Measurements from ENCODE around the gene KCNJ12. TPM values are rescaled to one million over a fixed set of nuclear protein-coding genes. Genes with fewer than 3 reads are reported as not detected.

KCNJ12 gene
- total and polyA plus RNA-seq, 5 donors = 9.8 to 13.3 (median 10.0) TPM

DNA sequence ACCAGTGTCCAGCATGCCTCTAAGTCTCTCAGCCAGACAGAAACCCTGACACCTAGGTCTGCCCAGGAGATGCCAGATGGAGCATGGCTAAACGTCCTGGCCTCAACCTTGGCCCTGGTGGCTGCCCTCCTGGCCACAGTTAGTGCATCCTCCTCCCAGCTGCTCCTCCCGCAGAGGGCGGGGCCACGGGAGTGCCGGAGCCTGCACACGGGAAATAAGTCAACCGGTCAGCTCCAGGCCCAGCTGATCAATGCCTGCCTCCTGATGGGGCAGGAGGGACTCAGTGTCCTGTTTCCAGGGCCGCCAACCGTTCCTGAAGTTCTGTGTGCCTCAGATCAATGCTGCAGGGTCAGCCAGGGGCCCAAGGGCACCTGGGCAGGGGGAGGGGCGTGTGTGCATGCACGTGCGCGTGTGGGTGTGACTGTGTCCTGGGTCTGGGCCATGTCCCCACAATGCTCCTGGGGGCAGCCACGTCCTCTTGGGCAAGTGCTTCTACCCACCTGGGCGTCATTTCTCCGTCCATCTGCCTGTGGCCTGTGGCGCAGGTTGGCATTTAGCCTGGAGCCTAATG lies 4.6 kb upstream of the KCNJ12 start:
- DNase-seq (peak in 1 of 3 donors; percentile 54), ATAC-seq (no peak)
- Histone ChIP-seq H3K4me1 (ENCODE audit: control insufficient read depth, insufficient read depth, low read length) (no peaks in the 10 kb centered on the region), H3K27ac (ENCODE audit: low read length) (peak overlapping the region; percentile 76), H3K27me3 (ENCODE audit: control insufficient read depth, insufficient read depth) (no peaks in the 10 kb centered on the region), H3K4me3 (ENCODE audit: low read length) (no peak overlapping the region), H3K9me3 (ENCODE audit: control insufficient read depth, low read length) (no peaks in the 10 kb centered on the region)
- intact Hi-C loops (cut with DNase I) = no loop called here
- WGBS = 75% methylated on average over 17 of the region's 17 CpGs

DNA sequence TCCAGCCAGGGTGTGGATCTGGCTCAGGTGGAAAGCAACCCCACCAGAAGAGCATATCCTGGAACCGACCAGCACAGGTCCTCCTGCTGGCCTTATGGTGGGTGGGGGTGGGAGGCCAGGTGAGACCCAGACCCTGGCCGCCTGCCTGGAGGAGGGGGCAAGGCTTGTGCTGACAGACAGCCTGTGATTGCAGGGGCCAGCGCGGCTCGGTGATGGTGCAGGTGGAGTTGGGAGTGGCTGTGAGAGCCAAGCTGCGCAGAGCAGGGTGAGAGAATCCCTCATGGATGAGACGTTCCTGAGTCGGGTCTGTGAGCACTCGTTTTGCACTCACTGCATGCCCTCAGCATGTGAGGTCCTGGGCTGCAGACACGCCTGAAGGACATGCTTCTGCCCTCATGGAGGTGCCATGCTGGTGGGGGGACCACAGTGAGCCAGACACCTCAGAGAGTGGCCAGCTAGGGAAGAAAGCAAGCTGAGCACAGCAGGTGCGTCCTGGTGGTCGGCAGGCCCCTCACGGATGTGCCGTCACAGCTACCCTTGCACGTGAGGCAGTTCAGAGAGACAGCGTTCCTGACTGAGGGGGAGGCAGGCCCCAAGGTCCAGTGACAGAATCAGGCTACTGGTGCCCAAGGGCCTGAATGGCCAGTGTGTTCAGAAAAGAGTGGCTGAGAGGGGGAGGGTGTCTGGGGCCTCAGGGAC lies 3.8 kb upstream of the KCNJ12 start:
- intact Hi-C loops (cut with DNase I) = no loop called here
- Histone ChIP-seq H3K4me3 (ENCODE audit: low read length) (no peak overlapping the region), H3K27me3 (ENCODE audit: control insufficient read depth, insufficient read depth) (no peaks in the 10 kb centered on the region), H3K27ac (ENCODE audit: low read length) (no peak overlapping the region), H3K9me3 (ENCODE audit: control insufficient read depth, low read length) (no peaks in the 10 kb centered on the region), H3K4me1 (ENCODE audit: control insufficient read depth, insufficient read depth, low read length) (no peaks in the 10 kb centered on the region)
- peak in 1 of 3 donors; percentile 52 for DNase-seq
- ATAC-seq = no peak
- 87% methylated on average over 16 of the region's 16 CpGs for WGBS

DNA sequence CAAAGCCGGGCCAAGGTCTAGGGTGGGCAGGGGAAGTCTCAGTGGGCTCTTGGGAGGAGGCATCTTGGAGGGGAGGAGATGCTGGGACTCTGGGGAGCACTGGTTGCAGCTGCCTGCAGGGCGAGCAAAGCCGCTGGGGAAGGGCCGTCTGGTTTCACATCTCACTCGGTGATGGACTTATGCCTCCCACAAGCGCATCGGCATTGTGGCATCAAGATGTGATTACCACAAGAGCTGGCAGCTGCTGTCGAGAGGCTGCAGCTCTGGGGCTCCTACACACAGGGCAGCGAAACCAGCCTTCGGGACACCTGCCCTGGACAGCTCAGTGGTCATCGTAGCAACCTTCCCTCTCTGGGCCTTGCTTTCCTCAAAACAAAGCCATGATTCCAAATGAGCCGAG lies 3.1 kb upstream of the KCNJ12 start:
- H3K9me3 ChIP-seq (ENCODE audit: control insufficient read depth, low read length) = no peaks in the 10 kb centered on the region
- DNase-seq (no peak), ATAC-seq (no peak)
- intact Hi-C loops (cut with DNase I) = no loop called here
- 70% methylated on average over 12 of the region's 12 CpGs for WGBS
- H3K4me1 ChIP-seq (ENCODE audit: control insufficient read depth, insufficient read depth, low read length) = peaks cover 4% of the 10 kb centered on the region
- no peak overlapping the region for H3K27ac ChIP-seq (ENCODE audit: low read length)
- no peaks in the 10 kb centered on the region for H3K27me3 ChIP-seq (ENCODE audit: control insufficient read depth, insufficient read depth)
- H3K4me3 ChIP-seq (ENCODE audit: low read length) = no peak overlapping the region

DNA sequence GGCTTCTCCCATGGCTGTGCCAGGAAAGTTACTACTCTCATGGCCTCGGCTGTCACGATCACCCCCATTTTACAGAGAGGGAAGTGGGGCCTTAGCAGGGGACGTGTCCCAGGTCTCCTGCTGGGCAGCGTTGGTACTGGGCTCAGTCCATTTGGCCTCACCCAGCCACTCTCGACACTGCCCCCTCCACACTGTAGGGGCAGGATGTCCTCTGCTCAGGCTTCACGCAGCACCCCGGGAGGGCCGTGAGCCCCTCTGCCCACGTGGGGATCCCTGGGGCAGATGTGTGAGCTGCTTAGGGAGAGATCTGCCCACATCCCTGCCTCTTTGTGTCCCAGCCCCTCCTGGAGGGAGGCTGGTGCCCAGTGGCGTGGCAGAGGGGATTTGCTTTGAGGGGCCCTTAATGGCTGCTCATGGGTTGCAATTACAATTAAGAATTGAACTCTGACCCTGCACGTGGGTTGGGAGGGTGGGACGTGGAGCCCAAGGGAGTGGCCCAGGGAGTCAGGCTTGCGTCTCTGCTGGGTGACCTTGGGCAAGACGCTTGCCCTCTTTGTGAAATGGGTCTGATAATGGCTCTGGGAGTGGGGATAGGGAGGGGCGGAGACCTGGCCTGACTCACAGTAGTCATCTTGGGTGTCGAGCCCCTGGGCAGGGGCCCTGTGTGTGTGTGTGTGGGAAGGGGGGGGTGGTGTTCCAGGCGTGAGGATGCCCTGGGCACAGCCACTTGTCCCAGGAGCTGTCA lies 2.3 kb upstream of the KCNJ12 start:
- Histone ChIP-seq H3K9me3 (ENCODE audit: control insufficient read depth, low read length) (no peaks in the 10 kb centered on the region), H3K27me3 (ENCODE audit: control insufficient read depth, insufficient read depth) (no peaks in the 10 kb centered on the region), H3K4me3 (ENCODE audit: low read length) (no peak overlapping the region), H3K27ac (ENCODE audit: low read length) (no peak overlapping the region), H3K4me1 (ENCODE audit: control insufficient read depth, insufficient read depth, low read length) (peaks cover 8% of the 10 kb centered on the region)
- DNase-seq = peak in 1 of 3 donors; percentile 37
- intact Hi-C loops (cut with DNase I) = no loop called here
- 73% methylated on average over 17 of the region's 17 CpGs for WGBS
- no peak for ATAC-seq

DNA sequence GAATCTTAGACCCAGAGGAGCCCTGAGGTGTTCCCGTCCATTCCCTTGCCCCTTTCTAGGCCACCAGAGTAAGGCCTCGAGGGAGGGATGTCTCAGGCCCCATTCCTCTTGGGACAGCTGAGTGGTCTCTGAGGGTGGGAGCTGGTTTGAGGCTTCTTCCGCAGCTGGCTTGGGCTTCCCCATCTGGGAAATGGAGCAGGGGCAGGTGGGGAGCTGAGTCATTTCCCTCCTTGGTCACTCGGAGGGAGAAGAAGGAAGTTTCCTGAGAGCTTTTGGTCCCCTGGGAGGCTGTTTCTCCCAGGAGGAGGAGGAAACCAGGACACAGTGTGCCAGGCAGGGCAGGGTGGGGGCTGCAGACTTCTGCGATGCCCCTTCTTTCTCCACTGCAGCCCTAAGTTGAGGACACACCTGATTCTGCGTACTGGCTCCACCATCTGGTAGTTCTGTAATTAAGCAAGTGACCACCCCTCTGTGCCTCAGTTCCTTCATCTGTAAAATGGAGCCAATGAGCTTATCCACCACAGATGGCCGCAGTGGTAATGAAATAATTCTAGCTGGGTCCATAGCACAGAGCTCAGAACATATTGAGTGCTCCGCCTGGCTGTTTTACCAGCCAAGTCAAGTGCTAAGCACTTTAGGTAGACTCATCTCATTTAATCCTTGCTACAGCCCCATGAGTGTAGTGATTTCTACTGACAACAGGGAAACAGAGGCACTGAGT lies 1.6 kb upstream of the KCNJ12 start:
- no peaks in the 10 kb centered on the region for H3K27me3 ChIP-seq (ENCODE audit: control insufficient read depth, insufficient read depth)
- no peak overlapping the region for H3K27ac ChIP-seq (ENCODE audit: low read length)
- WGBS = 80% methylated on average over 8 of the region's 8 CpGs
- ATAC-seq (no peak), DNase-seq (peak in 1 of 3 donors; percentile 18)
- H3K9me3 ChIP-seq (ENCODE audit: control insufficient read depth, low read length) = no peaks in the 10 kb centered on the region
- intact Hi-C loops (cut with DNase I) = no loop called here
- H3K4me1 ChIP-seq (ENCODE audit: control insufficient read depth, insufficient read depth, low read length) = peaks cover 8% of the 10 kb centered on the region
- H3K4me3 ChIP-seq (ENCODE audit: low read length) = no peak overlapping the region

- H3K9me3 ChIP-seq (ENCODE audit: control insufficient read depth, low read length) = no peaks in the 10 kb centered on the region
- no peak overlapping the region for H3K4me3 ChIP-seq (ENCODE audit: low read length)
- H3K27me3 ChIP-seq (ENCODE audit: control insufficient read depth, insufficient read depth) = no peaks in the 10 kb centered on the region
- DNase-seq = peak in 1 of 3 donors; percentile 46
- intact Hi-C loops (cut with DNase I) = no loop called here
- no peak for ATAC-seq
- no peak overlapping the region for H3K27ac ChIP-seq (ENCODE audit: low read length)
- H3K4me1 ChIP-seq (ENCODE audit: control insufficient read depth, insufficient read depth, low read length) = peaks cover 8% of the 10 kb centered on the region
- WGBS = 67% methylated on average over 7 of the region's 7 CpGs
Measured at GRCh38 chr17:21375162-21375560, 996 bp upstream of the KCNJ12 start.

DNA sequence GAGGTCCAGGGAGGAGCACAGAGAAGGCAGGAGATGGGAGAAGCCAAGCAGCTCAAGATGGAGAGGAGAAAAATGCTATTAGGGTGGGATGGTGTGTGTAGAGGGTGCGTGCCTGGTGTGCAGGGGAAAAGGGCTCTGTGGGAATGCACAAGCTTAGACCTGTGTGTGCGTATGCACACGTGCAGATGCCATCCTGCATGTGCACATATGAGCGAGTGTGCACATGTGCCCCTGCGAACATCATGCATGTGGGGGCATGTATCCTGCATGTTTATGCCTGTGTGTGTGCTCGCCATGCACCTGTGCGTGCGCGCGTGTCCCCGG lies 438 bp upstream of the KCNJ12 start:
- intact Hi-C loops (cut with DNase I) = no loop called here
- DNase-seq (no peak), ATAC-seq (no peak)
- 43% methylated on average over 11 of the region's 11 CpGs for WGBS
- no peak overlapping the region for H3K27ac ChIP-seq (ENCODE audit: low read length)
- H3K4me1 ChIP-seq (ENCODE audit: control insufficient read depth, insufficient read depth, low read length) = peaks cover 8% of the 10 kb centered on the region
- H3K9me3 ChIP-seq (ENCODE audit: control insufficient read depth, low read length) = no peaks in the 10 kb centered on the region
- H3K4me3 ChIP-seq (ENCODE audit: low read length) = no peak overlapping the region
- no peaks in the 10 kb centered on the region for H3K27me3 ChIP-seq (ENCODE audit: control insufficient read depth, insufficient read depth)

GRCh38 chr17:21376759-21377690 lies 868 bp downstream of the KCNJ12 start:
- H3K4me1 ChIP-seq (ENCODE audit: control insufficient read depth, insufficient read depth, low read length) = peaks cover 8% of the 10 kb centered on the region
- DNase-seq (peak in 2 of 3 donors; percentile 40 to 80), ATAC-seq (peak; percentile 30 to 35)
- H3K27ac ChIP-seq (ENCODE audit: low read length) = peak overlapping the region; percentile 10
- intact Hi-C loops (cut with DNase I) = no loop called here
- H3K9me3 ChIP-seq (ENCODE audit: control insufficient read depth, low read length) = no peaks in the 10 kb centered on the region
- 2% methylated on average over 80 of the region's 80 CpGs for WGBS
- peak overlapping the region; percentile 65 for H3K4me3 ChIP-seq (ENCODE audit: low read length)
- no peaks in the 10 kb centered on the region for H3K27me3 ChIP-seq (ENCODE audit: control insufficient read depth, insufficient read depth)

DNA sequence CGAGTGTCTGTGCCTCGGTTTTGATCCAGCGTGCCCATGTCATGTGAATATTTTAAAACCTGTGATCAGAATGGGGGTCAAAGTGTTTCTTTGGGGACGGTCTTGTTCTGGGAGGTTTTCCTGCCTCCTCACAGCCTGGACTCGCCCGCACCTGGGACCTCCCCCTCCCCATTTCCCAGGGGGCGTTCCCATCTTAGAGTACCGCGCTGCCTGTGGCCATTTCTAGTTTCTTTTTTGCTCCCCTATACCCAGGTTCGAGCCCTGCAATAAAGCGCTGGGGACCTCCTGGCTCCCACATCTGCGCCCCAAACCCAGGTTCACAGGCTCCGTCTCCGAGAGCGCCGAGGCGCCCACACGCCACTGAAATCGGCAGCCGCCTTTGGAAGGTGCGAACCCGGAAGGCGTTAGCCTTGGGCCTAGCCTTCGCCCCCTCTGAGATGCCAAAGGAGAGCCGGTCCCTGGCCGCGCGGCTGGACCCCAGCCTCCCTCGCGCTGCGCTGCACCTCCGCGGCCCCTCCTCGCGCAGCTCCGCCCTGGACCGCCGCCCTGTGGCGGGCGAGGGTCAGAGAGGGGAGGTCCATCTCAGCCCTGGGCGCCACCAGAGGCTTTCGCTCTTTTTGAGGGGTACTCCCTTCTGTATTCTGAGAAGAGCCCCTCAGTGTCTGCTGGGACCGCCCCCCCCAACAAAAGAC lies 1.7 kb downstream of the KCNJ12 start:
- intact Hi-C loops (cut with DNase I) = no loop called here
- DNase-seq = peak in 2 of 3 donors; percentile 35 to 67
- H3K27ac ChIP-seq (ENCODE audit: low read length) = no peak overlapping the region
- peak overlapping the region; percentile 65 for H3K4me3 ChIP-seq (ENCODE audit: low read length)
- H3K9me3 ChIP-seq (ENCODE audit: control insufficient read depth, low read length) = no peaks in the 10 kb centered on the region
- 19% methylated on average over 43 of the region's 43 CpGs for WGBS
- H3K4me1 ChIP-seq (ENCODE audit: control insufficient read depth, insufficient read depth, low read length) = peaks cover 8% of the 10 kb centered on the region
- peak in 1 of 2 donors; percentile 11 for ATAC-seq
- no peaks in the 10 kb centered on the region for H3K27me3 ChIP-seq (ENCODE audit: control insufficient read depth, insufficient read depth)

DNA sequence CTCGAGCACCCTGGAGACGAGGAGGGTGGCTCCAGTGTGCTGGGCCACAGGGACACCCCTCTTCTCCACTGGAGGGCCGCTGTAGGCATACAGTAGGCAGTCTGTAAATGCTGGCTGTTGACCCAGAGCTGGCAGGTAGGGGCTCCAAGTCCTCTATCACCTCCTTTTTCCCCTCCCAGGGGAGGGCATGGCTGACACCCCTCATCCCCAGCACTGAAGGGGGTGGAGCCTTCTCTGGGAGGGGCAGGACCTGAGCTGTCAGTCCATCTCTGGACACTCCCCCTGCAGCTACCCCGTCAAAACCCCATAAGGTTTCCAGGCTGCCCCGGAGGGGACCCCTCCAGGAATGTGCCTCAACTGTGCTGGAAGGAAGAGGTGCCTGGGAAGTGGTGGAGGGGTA lies 2.4 kb downstream of the KCNJ12 start:
- Histone ChIP-seq H3K27me3 (ENCODE audit: control insufficient read depth, insufficient read depth) (no peaks in the 10 kb centered on the region), H3K27ac (ENCODE audit: low read length) (no peak overlapping the region), H3K9me3 (ENCODE audit: control insufficient read depth, low read length) (no peaks in the 10 kb centered on the region), H3K4me1 (ENCODE audit: control insufficient read depth, insufficient read depth, low read length) (peaks cover 8% of the 10 kb centered on the region), H3K4me3 (ENCODE audit: low read length) (no peak overlapping the region)
- 55% methylated on average over 5 of the region's 5 CpGs for WGBS
- peak in 1 of 3 donors; percentile 54 for DNase-seq
- no peak for ATAC-seq
- intact Hi-C loops (cut with DNase I) = no loop called here
